Prostate gland (tissue), 2 donors: ENCODE measurements around the gene CLDN17. TPM values are rescaled to one million over a fixed set of nuclear protein-coding genes. Genes with fewer than 3 reads are reported as not detected.

Experiments used
- DNase-seq: peaks from one replicate; pipeline ENCODE4 v3.0.0-alpha.2; 2019; ENCODE audit warnings: low spot score
- H3K27ac ChIP-seq, 2 donors: fragments of 200-600 bp; sonication (generic); 2 replicates each; pipeline ENCODE4 v1.5.1; 2017 to 2019
- H3K27me3 ChIP-seq: fragments of 200-600 bp; sonication (generic); replicated peaks from 2 replicates; pipeline ENCODE4 v1.5.1; 2019; ENCODE audit not compliant: insufficient read depth
- H3K36me3 ChIP-seq, 2 donors: fragments of 200-600 bp; sonication (generic); 1 replicate in 1 of 2; 2 replicates in 1 of 2; pipeline versions ENCODE4 v1.5.1 to v1.8.1; 2017 to 2019
- H3K4me1 ChIP-seq: fragments of 200-600 bp; sonication (generic); replicated peaks from 2 replicates; pipeline ENCODE4 v1.5.1; 2019
- H3K4me3 ChIP-seq, 2 donors: fragments of 200-600 bp; sonication (generic); 2 replicates each; pipeline ENCODE4 v1.5.1; 2017 to 2019
- H3K9me3 ChIP-seq: fragments of 200-600 bp; sonication (generic); 2 replicates; pipeline ENCODE4 v1.5.1; 2017
- POLR2A ChIP-seq: fragments of 450-650 bp; IDR thresholded peaks from one replicate; pipeline ENCODE4 v1.6.1; 2016; ENCODE audit warnings: antibody characterized with exemption, mild to moderate bottlenecking
- POLR2AphosphoS5 ChIP-seq: sonication (generic); formaldehyde crosslinking; IDR thresholded peaks from one replicate; pipeline ENCODE4 v1.6.1; 2017; ENCODE audit warnings: antibody characterized with exemption
- WGBS: methylation state at CpG from one replicate; pipeline ENCODE4 v1.1.5; 2018; 5-methylcytosine and 5-hydroxymethylcytosine counted together
- intact Hi-C: fragments of 100-400 bp; cut with DNase I; formaldehyde crosslinking; loops from one replicate; pipeline ENCODE4 v1.14.2; 2022
- total RNA-seq, 2 donors: library from RNA; depleted of rRNA; stranded (reverse); fragments of >200 nt; gene quantifications; one replicate each; pipeline ENCODE4 v1.1.0, GENCODE V29; 2016
- TF ChIP-seq, protein P1 (sequence below), 4 experiments: fragments of 200-600 bp in 2 of 4; fragments of 450-650 bp in 2 of 4; sonication (generic) in 2 of 4; IDR thresholded peaks; 1 replicate in 3 of 4; 2 replicates in 1 of 4; pipeline ENCODE4 v1.5.1; 2016 to 2019; ENCODE audit warnings: antibody characterized with exemption in 4 of 4, mild to moderate bottlenecking in 2 of 4, moderate library complexity in 2 of 4

Gene CLDN17
- total RNA-seq, 2 donors from 2014 or later: not detected

DNA sequence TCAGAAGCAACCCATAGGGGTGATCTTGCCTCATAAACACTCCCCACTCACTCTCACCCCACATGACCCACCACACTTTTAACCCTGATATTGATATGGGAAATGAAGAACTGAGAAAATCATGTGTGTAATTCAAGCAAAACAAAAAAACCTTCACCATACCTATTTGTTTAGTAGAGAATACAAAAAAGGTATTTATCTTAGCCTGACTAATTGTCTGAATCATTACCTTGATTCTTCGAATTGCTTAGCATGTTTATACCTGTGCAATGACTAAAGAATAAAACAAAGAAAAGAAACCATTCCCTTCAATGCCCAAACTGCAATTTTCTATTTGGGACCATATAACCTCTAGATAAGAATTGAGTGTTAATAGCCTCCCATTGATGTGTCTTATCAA lies 1.8 kb downstream of the CLDN17 start:
- no peak overlapping the region for H3K27ac ChIP-seq
- 45% methylated on average over 1 of the region's 1 CpG for WGBS
- no peaks in the 10 kb centered on the region for H3K4me1 ChIP-seq
- TF ChIP-seq, protein P1, sequence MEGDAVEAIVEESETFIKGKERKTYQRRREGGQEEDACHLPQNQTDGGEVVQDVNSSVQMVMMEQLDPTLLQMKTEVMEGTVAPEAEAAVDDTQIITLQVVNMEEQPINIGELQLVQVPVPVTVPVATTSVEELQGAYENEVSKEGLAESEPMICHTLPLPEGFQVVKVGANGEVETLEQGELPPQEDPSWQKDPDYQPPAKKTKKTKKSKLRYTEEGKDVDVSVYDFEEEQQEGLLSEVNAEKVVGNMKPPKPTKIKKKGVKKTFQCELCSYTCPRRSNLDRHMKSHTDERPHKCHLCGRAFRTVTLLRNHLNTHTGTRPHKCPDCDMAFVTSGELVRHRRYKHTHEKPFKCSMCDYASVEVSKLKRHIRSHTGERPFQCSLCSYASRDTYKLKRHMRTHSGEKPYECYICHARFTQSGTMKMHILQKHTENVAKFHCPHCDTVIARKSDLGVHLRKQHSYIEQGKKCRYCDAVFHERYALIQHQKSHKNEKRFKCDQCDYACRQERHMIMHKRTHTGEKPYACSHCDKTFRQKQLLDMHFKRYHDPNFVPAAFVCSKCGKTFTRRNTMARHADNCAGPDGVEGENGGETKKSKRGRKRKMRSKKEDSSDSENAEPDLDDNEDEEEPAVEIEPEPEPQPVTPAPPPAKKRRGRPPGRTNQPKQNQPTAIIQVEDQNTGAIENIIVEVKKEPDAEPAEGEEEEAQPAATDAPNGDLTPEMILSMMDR (IDR thresholded peaks at IDR 0.05): no peak
- no peak for TF ChIP-seq POLR2AphosphoS5
- TF ChIP-seq POLR2A: no peak
- intact Hi-C loops: no loop called here
- no peaks in the 10 kb centered on the region for H3K9me3 ChIP-seq
- no peak overlapping the region for H3K4me3 ChIP-seq
- H3K36me3 ChIP-seq: no peaks in the 10 kb centered on the region
- no peak for DNase-seq
- no peaks in the 10 kb centered on the region for H3K27me3 ChIP-seq

DNA sequence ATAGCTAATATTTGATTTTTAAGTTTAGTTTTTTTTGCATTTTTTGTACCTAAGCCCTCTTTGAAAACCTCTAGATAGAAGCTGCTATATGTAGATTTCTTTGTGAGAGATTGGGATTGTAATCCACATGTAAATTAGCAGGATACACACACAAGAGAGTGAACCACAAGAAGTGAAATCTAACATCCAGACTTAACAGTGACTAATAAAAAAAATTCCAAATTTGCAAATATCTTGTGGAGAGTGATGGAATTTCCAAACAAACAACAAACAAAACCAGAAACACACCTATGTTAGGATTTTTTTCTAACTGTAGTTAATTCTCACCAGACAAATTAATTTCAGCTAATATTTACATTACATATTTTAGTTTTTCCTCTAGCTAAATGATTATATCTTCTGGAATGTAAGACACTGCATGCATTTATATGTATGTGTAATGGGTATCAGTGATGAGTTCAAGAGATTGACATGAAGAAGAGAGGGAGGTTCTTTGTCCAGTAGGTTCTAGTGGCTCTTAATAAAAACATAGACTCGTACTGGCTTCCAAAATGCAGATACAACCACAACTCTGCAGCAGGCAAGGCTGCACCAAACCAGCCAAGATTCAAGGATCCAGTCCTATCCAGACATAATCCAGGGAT lies 12.8 kb downstream of the CLDN17 start:
- Histone ChIP-seq H3K9me3 (no peaks in the 10 kb centered on the region), H3K36me3 (no peaks in the 10 kb centered on the region), H3K27me3 (no peaks in the 10 kb centered on the region), H3K4me3 (no peak overlapping the region), H3K27ac (no peak overlapping the region), H3K4me1 (no peaks in the 10 kb centered on the region)
- DNase-seq: no peak
- intact Hi-C loops: no loop called here
- 81% methylated on average over 1 of the region's 1 CpG for WGBS
- no peak for TF ChIP-seq POLR2AphosphoS5
- no peak for TF ChIP-seq POLR2A
- TF ChIP-seq, protein P1 (IDR thresholded peaks at IDR 0.05): no peak

DNA sequence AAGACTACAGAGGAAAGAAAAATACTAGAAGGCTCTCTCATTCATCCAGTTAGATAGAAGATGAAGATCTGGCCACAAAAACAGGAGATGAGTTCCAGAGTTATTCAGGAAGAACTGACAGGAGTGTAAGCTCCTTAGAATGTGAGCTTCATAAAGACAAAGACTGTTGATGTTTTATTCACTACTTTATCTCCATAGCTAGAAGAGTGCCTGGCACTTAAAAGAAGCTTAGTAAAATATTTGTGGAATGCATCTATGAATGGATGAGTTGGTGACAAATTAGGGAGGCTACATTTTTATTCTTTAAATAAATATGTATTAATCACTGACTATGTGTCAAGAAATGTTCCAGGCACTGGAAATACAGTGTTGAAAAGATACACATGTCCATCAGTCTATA lies 13.8 kb downstream of the CLDN17 start:
- no peaks in the 10 kb centered on the region for H3K36me3 ChIP-seq
- TF ChIP-seq, protein P1 (IDR thresholded peaks at IDR 0.05): no peak
- no peak for TF ChIP-seq POLR2A
- TF ChIP-seq POLR2AphosphoS5: no peak
- intact Hi-C loops: no loop called here

DNA sequence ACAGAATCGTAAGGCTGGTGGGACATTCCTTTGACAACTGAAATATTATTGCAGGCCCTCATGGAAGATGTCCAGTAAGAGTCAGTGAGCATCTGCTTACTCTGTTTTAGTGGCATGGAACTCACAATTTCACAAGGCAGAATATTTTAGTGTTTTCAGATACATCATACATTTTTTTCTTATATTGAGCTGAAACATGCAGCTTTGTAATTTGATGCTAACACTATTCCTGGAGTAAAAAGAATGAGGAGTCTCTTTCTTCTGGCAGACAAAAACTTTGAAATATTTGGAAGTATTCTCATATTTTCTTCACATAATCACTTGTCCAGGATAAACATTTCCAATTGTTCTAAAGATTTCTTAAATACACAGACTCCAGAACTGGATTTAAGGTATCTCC lies 17.7 kb downstream of the CLDN17 start:
- 76% methylated on average over 1 of the region's 1 CpG for WGBS
- Histone ChIP-seq H3K4me3 (no peak overlapping the region), H3K27ac (no peak overlapping the region), H3K27me3 (no peaks in the 10 kb centered on the region), H3K36me3 (no peaks in the 10 kb centered on the region), H3K9me3 (no peaks in the 10 kb centered on the region), H3K4me1 (no peaks in the 10 kb centered on the region)
- TF ChIP-seq POLR2A: no peak
- TF ChIP-seq, protein P1 (IDR thresholded peaks at IDR 0.05): no peak
- TF ChIP-seq POLR2AphosphoS5: no peak
- DNase-seq: no peak
- intact Hi-C loops: no loop called here

More for the DNA sequence above, 13.8 kb downstream of the CLDN17 start:
- Histone ChIP-seq H3K27me3 (no peaks in the 10 kb centered on the region), H3K4me1 (no peaks in the 10 kb centered on the region), H3K4me3 (no peak overlapping the region), H3K27ac (no peak overlapping the region), H3K9me3 (no peaks in the 10 kb centered on the region)
- no peak for DNase-seq

DNA sequence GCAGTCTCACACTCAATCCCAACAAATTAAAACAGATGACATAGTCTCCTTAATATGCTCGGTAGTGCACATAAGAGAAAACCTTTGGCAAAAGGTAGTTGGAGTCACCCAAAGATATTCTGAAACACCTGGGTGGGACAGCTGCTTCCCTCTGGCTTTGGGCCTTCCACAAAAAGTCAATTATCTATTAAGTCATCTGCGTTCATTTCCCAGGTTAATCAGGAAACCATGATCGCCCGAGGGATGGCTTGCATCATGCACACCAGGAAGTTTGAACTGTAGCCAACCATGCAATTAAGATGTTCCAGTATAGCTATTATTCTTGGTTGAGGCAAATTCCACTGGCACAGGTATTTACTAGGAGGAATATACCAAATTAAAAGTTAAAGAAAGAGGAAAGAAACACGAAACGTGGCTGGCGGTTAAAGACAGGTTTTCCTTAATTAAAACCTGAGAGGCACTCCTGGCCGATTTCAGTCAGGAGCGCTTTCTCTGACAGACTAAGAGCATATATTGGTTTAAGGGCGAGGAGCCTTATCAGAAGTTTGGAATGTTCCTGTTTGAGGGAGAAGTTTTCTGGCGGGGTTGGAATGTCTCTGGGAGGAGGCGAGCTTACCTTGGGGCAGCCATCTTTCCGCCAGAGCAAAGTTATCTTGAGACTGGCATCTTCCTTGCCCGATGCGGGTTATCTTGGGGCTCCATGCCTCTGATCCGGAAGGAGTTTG lies 19.9 kb downstream of the CLDN17 start:
- intact Hi-C loops: no loop called here
- whole genome bisulfite sequencing: 27% methylated on average over 16 of the region's 16 CpGs
- H3K36me3 ChIP-seq: no peaks in the 10 kb centered on the region
- H3K27ac ChIP-seq: peak overlapping the region in 1 of 2 donors; percentile 50
- no peak overlapping the region for H3K4me3 ChIP-seq
- no peaks in the 10 kb centered on the region for H3K27me3 ChIP-seq
- no peaks in the 10 kb centered on the region for H3K9me3 ChIP-seq
- TF ChIP-seq POLR2AphosphoS5: peak; percentile 62
- TF ChIP-seq, protein P1 (IDR thresholded peaks at IDR 0.05): no peak
- H3K4me1 ChIP-seq: no peaks in the 10 kb centered on the region
- peak; percentile 60 for DNase-seq
